HG03460 (cell line): ENCODE results near the gene GRIA4.
"Not testable (repeated sequence)": the region's sequence is repeated elsewhere in the genome, so short reads cannot be mapped to it uniquely, and the experiment has no call there.

Experiments used
- ATAC-seq: cut with Tn5 transposase; IDR thresholded peaks from one replicate; pipeline ENCODE4 v1.9.1; 2021; ENCODE audit not compliant: unreplicated experiment

The GRIA4 gene

GRCh38 chr11:105986554-105986953, 376.7 kb downstream of the GRIA4 start:
- ATAC-seq = peak; percentile 64

GRCh38 chr11:105988197-105988596, 378.3 kb downstream of the GRIA4 start:
- no peak for ATAC-seq

- ATAC-seq = no peak
Measured at GRCh38 chr11:105989124-105989523, 379.3 kb downstream of the GRIA4 start.

- no peak for ATAC-seq
Measured at GRCh38 chr11:105991888-105992287, 382.0 kb downstream of the GRIA4 start.

GRCh38 chr11:106001304-106002012, 391.6 kb downstream of the GRIA4 start:
- ATAC-seq = no peak

GRCh38 chr11:106003094-106003493, 393.2 kb downstream of the GRIA4 start:
- not testable (repeated sequence) for ATAC-seq

GRCh38 chr11:106011481-106011880, 401.6 kb downstream of the GRIA4 start:
- ATAC-seq = no peak

GRCh38 chr11:106012744-106013143, 402.9 kb downstream of the GRIA4 start:
- no peak for ATAC-seq

GRCh38 chr11:106014035-106014434, 404.2 kb downstream of the GRIA4 start:
- no peak for ATAC-seq

GRCh38 chr11:106014620-106015019, 404.7 kb downstream of the GRIA4 start:
- ATAC-seq = no peak

GRCh38 chr11:106015066-106015465, 405.2 kb downstream of the GRIA4 start:
- ATAC-seq = no peak

- ATAC-seq = no peak
Measured at GRCh38 chr11:106017093-106017492, 407.2 kb downstream of the GRIA4 start.

- ATAC-seq = peak; percentile 8
Measured at GRCh38 chr11:106021181-106021966, 411.5 kb downstream of the GRIA4 start.

- peak; percentile 96 for ATAC-seq
Measured at GRCh38 chr11:106021967-106022794, 412.3 kb downstream of the GRIA4 start, which contains the start of gene MSANTD4. Gene MSANTD4, minus strand, starts transcription at chr11:106022240. Its CDS starts 11,323 bp downstream, at chr11:106010917.

GRCh38 chr11:106022795-106023275, 413.0 kb downstream of the GRIA4 start:
- no peak for ATAC-seq

- ATAC-seq = no peak
Measured at GRCh38 chr11:106030609-106031008, 420.7 kb downstream of the GRIA4 start.

GRCh38 chr11:106031202-106031810, 421.4 kb downstream of the GRIA4 start:
- ATAC-seq = no peak
